PFSK-1 (cell line): ENCODE measurements around the gene MED10.

Experiments
- REST ChIP-seq, 2 experiments: IDR thresholded peaks; 2 replicates each; pipeline versions ENCODE4 v1.6.1 to v1.8.0; 2011 to 2012; ENCODE audit warnings: low read depth in 2 of 2, low read length in 2 of 2, control low read depth in 1 of 2, inconsistent platforms in 1 of 2, mild to moderate bottlenecking in 1 of 2, moderate library complexity in 1 of 2; ENCODE audit not compliant: insufficient read depth in 1 of 2
- TAF1 ChIP-seq: IDR thresholded peaks from 2 replicates; pipeline ENCODE4 v1.6.1; 2012; ENCODE audit warnings: low read length, control low read depth, borderline replicate concordance; ENCODE audit not compliant: insufficient read depth

GRCh38 chr5:6383376-6383775 lies 5.0 kb upstream of the MED10 start:
- TF ChIP-seq REST (IDR thresholded peaks at IDR 0.05; ENCODE audit: insufficient read depth in 1 of 2, low read depth in 2 of 2, low read length in 2 of 2) (no peak), TAF1 (no peak)
